Spleen (tissue), 11 donors: ENCODE data around the gene TIMM50. TPM values are rescaled to one million over a fixed set of nuclear protein-coding genes. Genes with fewer than 3 reads are reported as not detected.

ENCODE experiments used
- DNase-seq: peaks from one replicate; pipeline ENCODE4 v3.0.0-alpha.2; 2020
- H3K27ac ChIP-seq, 8 donors: fragments of 200-600 bp; sonication (generic) in 7 of 8; 1 replicate in 4 of 8; 2 replicates in 4 of 8; pipeline versions ENCODE4 v1.5.0 to v1.8.0; 2016 to 2021; ENCODE audit warnings: inconsistent platforms in 4 of 8, mild to moderate bottlenecking in 4 of 8, moderate library complexity in 1 of 8
- H3K27me3 ChIP-seq, 7 donors: fragments of 200-600 bp; sonication (generic) in 6 of 7; replicated peaks in 1 of 7; 1 replicate in 4 of 7; 2 replicates in 3 of 7; pipeline versions ENCODE4 v1.5.0 to v1.8.0; 2016 to 2021; ENCODE audit warnings: inconsistent platforms in 3 of 7, mild to moderate bottlenecking in 1 of 7
- H3K36me3 ChIP-seq, 6 donors: fragments of 200-600 bp; sonication (generic) in 5 of 6; 1 replicate in 4 of 6; 2 replicates in 2 of 6; pipeline versions ENCODE4 v1.5.0 to v1.8.0; 2016 to 2021; ENCODE audit warnings: inconsistent platforms in 2 of 6
- H3K4me1 ChIP-seq, 6 donors: fragments of 200-600 bp; sonication (generic) in 5 of 6; 1 replicate in 3 of 6; 2 replicates in 3 of 6; pipeline versions ENCODE4 v1.5.0 to v1.8.0; 2016 to 2021; ENCODE audit warnings: inconsistent platforms in 3 of 6
- H3K4me3 ChIP-seq, 8 donors: fragments of 200-600 bp; sonication (generic) in 7 of 8; 1 replicate in 4 of 8; 2 replicates in 4 of 8; pipeline versions ENCODE4 v1.5.0 to v1.8.0; 2016 to 2021; ENCODE audit warnings: inconsistent platforms in 4 of 8, mild to moderate bottlenecking in 4 of 8, moderate library complexity in 2 of 8
- H3K9me3 ChIP-seq, 8 donors: fragments of 200-600 bp; sonication (generic) in 7 of 8; 1 replicate in 4 of 8; 2 replicates in 4 of 8; pipeline versions ENCODE4 v1.5.0 to v1.8.0; 2016 to 2021; ENCODE audit warnings: inconsistent platforms in 4 of 8
- CTCF ChIP-seq, 11 experiments: fragments of 200-600 bp in 7 of 11; fragments of 450-650 bp in 4 of 11; sonication (generic) in 4 of 11; IDR thresholded peaks in 8 of 11; conservative IDR thresholded peaks in 3 of 11; 1 replicate in 7 of 11; 2 replicates in 4 of 11; pipeline versions ENCODE4 v1.4.0 to v1.8.0; 2016 to 2021; ENCODE audit warnings: antibody characterized with exemption in 11 of 11, inconsistent platforms in 4 of 11, mild to moderate bottlenecking in 1 of 11
- POLR2A ChIP-seq, 3 donors: fragments of 450-650 bp; IDR thresholded peaks; one replicate each; pipeline ENCODE4 v1.5.1; 2017; ENCODE audit warnings: antibody characterized with exemption in 3 of 3, mild to moderate bottlenecking in 1 of 3
- POLR2AphosphoS5 ChIP-seq, 3 donors: sonication (generic); formaldehyde crosslinking; IDR thresholded peaks; one replicate each; pipeline ENCODE4 v1.5.1; 2017; ENCODE audit warnings: antibody characterized with exemption in 3 of 3
- WGBS, 5 donors: extraction: QIAGEN DNeasy Blood & Tissue Kit in 3 of 5; methylation state at CpG; one replicate each; pipeline versions ENCODE4 v1.1.5 to v1.1.7; 2013 to 2018; 5-methylcytosine and 5-hydroxymethylcytosine counted together
- intact Hi-C: fragments of 100-400 bp; cut with DNase I; formaldehyde crosslinking; loops from one replicate; pipeline ENCODE4 v1.15.0; 2023; ENCODE audit warnings: low total_unique reads
- polyA plus RNA-seq, 3 donors: library from polyadenylated mRNA; stranded (reverse); fragments of 200-250 nt; gene quantifications; one replicate each; pipeline ENCODE4 v1.2.1, GENCODE V29; 2013
- total RNA-seq, 7 donors: library from RNA; depleted of rRNA in 3 of 7; stranded (reverse); fragments of >200 nt in 3 of 7; fragmentation: NEBNext Ultra II Directional in 4 of 7; extraction: Animal tissue kit (Norgen Biotek cat#: 25700) in 4 of 7; gene quantifications; one replicate each; pipeline versions ENCODE4 v1.1.0 to v1.2.1, GENCODE V29; 2016 to 2021
- donor health status: healthy with polysubstance abuse.
- donor health status: DM: no; HTN: no; CAD: no; lungs with moderate emphysema.
- donor health status: DM: no; HTN: no; CAD: no.
- donor health status: Bipolar disorder and iron deficiency.
- donor health status: healthy.
- donor health status: DM: no; HTN: no; CAD: no.
- donor health status: DM: yes; HTN: yes; CAD: no.

Gene TIMM50
- total and polyA plus RNA-seq, 10 donors = 30.3 to 51.5 (median 41.3) TPM

GRCh38 chr19:39509233-39509632, 28.6 kb downstream of the TIMM50 start:
- Histone ChIP-seq H3K27me3 (peaks cover 2 to 91% (median 53%) of the 10 kb centered on the region in 7 donors), H3K4me1 (peaks cover 0 to 15% (median 12%) of the 10 kb centered on the region in 6 donors), H3K4me3 (no peak overlapping the region), H3K27ac (no peak overlapping the region), H3K36me3 (no peaks in the 10 kb centered on the region), H3K9me3 (no peaks in the 10 kb centered on the region)
- DNase-seq = no peak
- intact Hi-C loops = no loop called here
- WGBS, 5 donors = 52 to 70% (median 61%) methylated on average over 2 of the region's 2 CpGs
- TF ChIP-seq CTCF (IDR thresholded peaks at IDR 0.05 in 8 of 11, conservative IDR thresholded peaks at IDR 0.05 in 3 of 11) (no peak), POLR2A (IDR thresholded peaks at IDR 0.05) (no peak), POLR2AphosphoS5 (IDR thresholded peaks at IDR 0.05) (no peak)

- intact Hi-C loops = no loop called here
- WGBS, 5 donors = 44 to 65% (median 53%) methylated on average over 2 of the region's 2 CpGs
- Histone ChIP-seq H3K4me1 (peaks cover 11 to 20% (median 17%) of the 10 kb centered on the region in 6 donors), H3K27ac (no peak overlapping the region), H3K4me3 (no peak overlapping the region), H3K36me3 (no peaks in the 10 kb centered on the region), H3K9me3 (no peaks in the 10 kb centered on the region), H3K27me3 (peaks cover 2 to 91% (median 45%) of the 10 kb centered on the region in 7 donors)
- TF ChIP-seq POLR2AphosphoS5 (IDR thresholded peaks at IDR 0.05) = no peak
- TF ChIP-seq CTCF (IDR thresholded peaks at IDR 0.05 in 8 of 11, conservative IDR thresholded peaks at IDR 0.05 in 3 of 11) = no peak
- TF ChIP-seq POLR2A (IDR thresholded peaks at IDR 0.05) = no peak
- DNase-seq = no peak
Observed at GRCh38 chr19:39512988-39513387, 32.4 kb downstream of the TIMM50 start.

- no peak within 1 kb of the TSS for H3K27ac ChIP-seq
- H3K4me1 ChIP-seq = peaks cover 11 to 20% (median 17%) of the 10 kb centered on the region in 6 donors
- 1 to 4% (median 3%) methylated on average over 35 to 56 of the region's 56 CpGs for WGBS, 5 donors
- peak; percentile 76 for DNase-seq
- peak within 1 kb of the TSS in 7 of 8 donors; percentile 21 to 58 (median 27) for H3K4me3 ChIP-seq
- peaks cover 2 to 86% (median 40%) of the 10 kb centered on the region in 7 donors for H3K27me3 ChIP-seq
- intact Hi-C loops = no loop called here
- H3K36me3 ChIP-seq = no peaks in the 10 kb centered on the region
- TF ChIP-seq POLR2A (IDR thresholded peaks at IDR 0.05) (no peak), CTCF (IDR thresholded peaks at IDR 0.05 in 8 of 11, conservative IDR thresholded peaks at IDR 0.05 in 3 of 11) (no peak), POLR2AphosphoS5 (IDR thresholded peaks at IDR 0.05) (no peak)
- H3K9me3 ChIP-seq = no peaks in the 10 kb centered on the region
Observed at GRCh38 chr19:39514840-39515550, 34.4 kb downstream of the TIMM50 start, which contains the start of gene SELENOV. SELENOV (plus strand) TSS chr19:39515139; CDS start chr19:39515213, 74 bp downstream.

GRCh38 chr19:39515551-39516191, 35.0 kb downstream of the TIMM50 start:
- Histone ChIP-seq H3K4me1 (peaks cover 11 to 20% (median 17%) of the 10 kb centered on the region in 6 donors), H3K9me3 (no peaks in the 10 kb centered on the region), H3K36me3 (no peaks in the 10 kb centered on the region), H3K4me3 (peak overlapping the region in 7 of 8 donors; percentile 21 to 58 (median 27)), H3K27me3 (peaks cover 2 to 85% (median 40%) of the 10 kb centered on the region in 7 donors), H3K27ac (no peak overlapping the region)
- no peak for TF ChIP-seq CTCF (IDR thresholded peaks at IDR 0.05 in 8 of 11, conservative IDR thresholded peaks at IDR 0.05 in 3 of 11)
- no peak for TF ChIP-seq POLR2AphosphoS5 (IDR thresholded peaks at IDR 0.05)
- TF ChIP-seq POLR2A (IDR thresholded peaks at IDR 0.05) = no peak
- intact Hi-C loops = no loop called here
- no peak for DNase-seq
- 5 to 10% (median 5%) methylated on average over 34 to 44 of the region's 44 CpGs for WGBS, 5 donors
